Measurements from ENCODE around the gene RNF26. TPM values are rescaled to one million over a fixed set of nuclear protein-coding genes. Genes with fewer than 3 reads are reported as not detected.
A peak's percentile ranks its signal among the peaks of the same experiment; 100 is the strongest.

RNF26 gene
- polyA plus RNA-seq, 1 of the 3 experiments (the other 2 are of a cell fraction): 31.9 TPM

GRCh38 chr11:119369132-119369925 lies 35.0 kb downstream of the RNF26 start:
- WGBS (ENCODE audit: low lambda C conversion rate): 68% methylated on average over 10 of the region's 13 CpGs
- ChIA-PET POLR2A (interaction anchor here (1.3 to 1.4 kb wide), 2 partner anchors 16 to 32 kb away, joined by 3 read pairs; no protein-coding TSS in a partner anchor), CTCF (interaction anchor here (1.2 to 22.5 kb wide), 8 partner anchors 10 to 108 kb away, joined by 3 to 390 read pairs (median 12); partner anchors contain the start of genes C1QTNF5 and USP2)
- no peak overlapping the region for H3K4me2 ChIP-seq
- no peak overlapping the region for H3K4me3 ChIP-seq (ENCODE audit: low read depth in 2 of 2, low read length in 1 of 2)
- H3K4me1 ChIP-seq (ENCODE audit: control insufficient read depth in 1 of 2, insufficient read depth in 2 of 2, low read depth in 1 of 2, low read length in 1 of 2): peaks cover 23 to 89% of the 10 kb centered on the region in 2 experiments
- no peaks in the 10 kb centered on the region for H3K9me3 ChIP-seq
- peak; percentile 77 for DNase-seq
- no peaks in the 10 kb centered on the region for H3K9me2 ChIP-seq
- peak overlapping the region in 1 of 2 experiments; percentile 85; a peak in 2 of 4 replicates for H3K27ac ChIP-seq (ENCODE audit: low read depth in 2 of 2, low read length in 1 of 2)
- no peaks in the 10 kb centered on the region for H3K79me2 ChIP-seq (ENCODE audit: insufficient read depth)
- H3F3A ChIP-seq (replicated peaks; ENCODE audit: insufficient read depth): no peaks in the 10 kb centered on the region
- no peak overlapping the region for H3K9ac ChIP-seq
- no peaks in the 10 kb centered on the region for H3K36me3 ChIP-seq (replicated peaks in 1 of 2; ENCODE audit: control insufficient read depth in 1 of 2, insufficient read depth in 2 of 2, low read length in 1 of 2)
- TF ChIP-seq CHD2 (IDR thresholded peaks at IDR 0.05; ENCODE audit: low read length, partially characterized antibody) (peak; percentile 15), EP300 (IDR thresholded peaks at IDR 0.05; ENCODE audit: borderline replicate concordance in 1 of 2, low read depth in 1 of 2, low read length in 1 of 2) (peak in 1 of 2 experiments; percentile 56; a peak in 1 of 4 replicates), RXRA (IDR thresholded peaks at IDR 0.05; ENCODE audit: borderline replicate concordance, low read depth) (no peak), RCOR1 (IDR thresholded peaks at IDR 0.05; ENCODE audit: low read length) (0 out of 2 replicates have a peak, but pooled peaks have one; percentile 7), TCF12 (IDR thresholded peaks at IDR 0.05) (peak; percentile 67; the same call in 1 of the 2 replicates)
- no peak overlapping the region for H2AFZ ChIP-seq (ENCODE audit: low read depth)
- H4K20me1 ChIP-seq (ENCODE audit: insufficient read depth): no peaks in the 10 kb centered on the region
- no peaks in the 10 kb centered on the region for H3K27me3 ChIP-seq (ENCODE audit: insufficient read depth)

GRCh38 chr11:119370486-119371046 lies 36.2 kb downstream of the RNF26 start:
- POLR2A ChIA-PET: no interaction called here

More at GRCh38 chr11:119370486-119371046, 36.2 kb downstream of the RNF26 start:
- Histone ChIP-seq H3K4me1 (ENCODE audit: control insufficient read depth in 1 of 2, insufficient read depth in 2 of 2, low read depth in 1 of 2, low read length in 1 of 2) (peaks cover 18 to 90% of the 10 kb centered on the region in 2 experiments), H3F3A (replicated peaks; ENCODE audit: insufficient read depth) (no peaks in the 10 kb centered on the region), H3K9ac (no peak overlapping the region), H3K9me2 (no peaks in the 10 kb centered on the region), H3K79me2 (ENCODE audit: insufficient read depth) (no peaks in the 10 kb centered on the region), H3K4me3 (ENCODE audit: low read depth in 2 of 2, low read length in 1 of 2) (no peak overlapping the region), H3K9me3 (no peaks in the 10 kb centered on the region), H4K20me1 (ENCODE audit: insufficient read depth) (no peaks in the 10 kb centered on the region), H3K27me3 (ENCODE audit: insufficient read depth) (no peaks in the 10 kb centered on the region), H3K4me2 (no peak overlapping the region), H3K36me3 (replicated peaks in 1 of 2; ENCODE audit: control insufficient read depth in 1 of 2, insufficient read depth in 2 of 2, low read length in 1 of 2) (no peaks in the 10 kb centered on the region), H3K27ac (ENCODE audit: low read depth in 2 of 2, low read length in 1 of 2) (peak overlapping the region in 1 of 2 experiments; percentile 50; a peak in 1 of 4 replicates), H2AFZ (ENCODE audit: low read depth) (no peak overlapping the region)
- 90% methylated on average over 5 of the region's 8 CpGs for WGBS (ENCODE audit: low lambda C conversion rate)
- CTCF ChIA-PET: interaction anchor here (1.8 to 22.5 kb wide), 7 partner anchors 11 to 107 kb away, joined by 5 to 390 read pairs (median 85); partner anchors contain the start of genes C1QTNF5, MFRP and USP2
- DNase-seq: no peak
- no peak for TF ChIP-seq YY1 (IDR thresholded peaks at IDR 0.05; ENCODE audit: low read depth)
- no peak for TF ChIP-seq USF1 (IDR thresholded peaks at IDR 0.05; ENCODE audit: borderline replicate concordance, low read depth)
- no peak for TF ChIP-seq TCF12 (IDR thresholded peaks at IDR 0.05)
- TF ChIP-seq IRF3 (IDR thresholded peaks at IDR 0.05; ENCODE audit: low read depth, low read length): no peak
- no peak for TF ChIP-seq GATA2 (CRISPR knock-in tag; IDR thresholded peaks at IDR 0.05)
